IMR-90 (cell line): ENCODE data around the gene HLA-E. TPM values are rescaled to one million over a fixed set of nuclear protein-coding genes. Genes with fewer than 3 reads are reported as not detected.

Source experiments
- ATAC-seq: fragments of 200-7000 bp; cut with Tn5 transposase; 2 replicates; pipeline ENCODE4 v1.9.1; 2020; ENCODE audit warnings: low read depth, mild to moderate bottlenecking, moderate library complexity
- BruUV-seq: library from RNA; stranded (reverse); fragments of 400-500 nt; replicated peaks from 2 replicates; lab custom pipeline; 2021; lab: Mats Ljungman, UMichigan
- CTCF ChIA-PET: fragments of 300-600 bp; formaldehyde crosslinking; extraction: SDS; loops from one replicate; lab custom pipeline; 2021; ENCODE audit warnings: antibody characterized with exemption; lab: Yijun Ruan, JAX
- POLR2A ChIA-PET: fragments of 300-600 bp; sonication (Branson Sonifier 250); formaldehyde crosslinking; loops from one replicate; lab custom pipeline; 2022; ENCODE audit warnings: antibody characterized with exemption; ENCODE audit not compliant: unreplicated experiment; lab: Charles Lee
- DNase-seq: peaks from one replicate; pipeline ENCODE4 v3.0.0; 2013
- H2AFZ ChIP-seq: replicated peaks from 2 replicates; pipeline ENCODE3; 2013; ENCODE audit warnings: low read length, mild to moderate bottlenecking; ENCODE audit not compliant: poor library complexity
- H2AK5ac ChIP-seq: 2 replicates; pipeline ENCODE4 v1.6.1; 2013; ENCODE audit warnings: low read depth, low read length, inconsistent platforms
- H2AK9ac ChIP-seq: replicated peaks from 2 replicates; pipeline ENCODE3; 2013; ENCODE audit warnings: mild to moderate bottlenecking, low read depth, low read length, moderate library complexity; ENCODE audit not compliant: poor library complexity
- H2BK120ac ChIP-seq: 2 replicates; pipeline ENCODE4 v1.6.1; 2013; ENCODE audit warnings: low read depth, low read length, inconsistent platforms
- H2BK15ac ChIP-seq: 3 replicates; pipeline ENCODE4 v1.6.1; 2013; ENCODE audit warnings: low read depth, low read length, inconsistent platforms
- H2BK20ac ChIP-seq: 2 replicates; pipeline ENCODE4 v1.6.1; 2013; ENCODE audit warnings: low read depth, mild to moderate bottlenecking, inconsistent platforms, low read length, moderate library complexity
- H2BK5ac ChIP-seq: 2 replicates; pipeline ENCODE4 v1.6.1; 2013; ENCODE audit warnings: mild to moderate bottlenecking, low read depth, low read length, inconsistent platforms; ENCODE audit not compliant: poor library complexity, severe bottlenecking
- H3K14ac ChIP-seq: replicated peaks from 2 replicates; pipeline ENCODE4 v1.6.1; 2013; ENCODE audit warnings: low read depth, low read length, inconsistent platforms
- H3K18ac ChIP-seq: 2 replicates; pipeline ENCODE4 v1.6.1; 2013; ENCODE audit warnings: low read depth, low read length, control low read depth
- H3K23ac ChIP-seq: 2 replicates; pipeline ENCODE4 v1.6.1; 2013; ENCODE audit warnings: low read depth, low read length, inconsistent platforms
- H3K27ac ChIP-seq: 2 replicates; pipeline ENCODE4 v1.5.1; 2013; ENCODE audit warnings: mild to moderate bottlenecking, control low read depth, low read length; ENCODE audit not compliant: insufficient read depth
- H3K27me3 ChIP-seq: 2 replicates; pipeline ENCODE4 v1.6.1; 2013; ENCODE audit warnings: low read length; ENCODE audit not compliant: control insufficient read depth, insufficient read depth
- H3K36me3 ChIP-seq: 2 replicates; pipeline ENCODE4 v1.6.1; 2013; ENCODE audit warnings: low read length, mixed read lengths; ENCODE audit not compliant: control insufficient read depth, insufficient read depth
- H3K4ac ChIP-seq: 2 replicates; pipeline ENCODE4 v1.6.1; 2013; ENCODE audit warnings: low read depth, low read length, inconsistent platforms
- H3K4me1 ChIP-seq: 2 replicates; pipeline ENCODE4 v1.6.1; 2013; ENCODE audit warnings: low read length, mixed read lengths; ENCODE audit not compliant: control insufficient read depth, insufficient read depth
- H3K4me2 ChIP-seq: 2 replicates; pipeline ENCODE4 v1.6.1; 2013; ENCODE audit warnings: low read depth, mild to moderate bottlenecking, control low read depth, low read length, moderate library complexity
- H3K4me3 ChIP-seq: 2 replicates; pipeline ENCODE4 v1.5.1; 2013; ENCODE audit warnings: low read depth, mild to moderate bottlenecking, control low read depth, low read length, moderate library complexity; ENCODE audit not compliant: insufficient read depth
- H3K56ac ChIP-seq: 2 replicates; pipeline ENCODE4 v1.6.1; 2013; ENCODE audit warnings: low read length, inconsistent platforms; ENCODE audit not compliant: insufficient read depth; ENCODE audit errors: extremely low read depth
- H3K79me1 ChIP-seq, 2 experiments: 2 replicates each; pipeline ENCODE4 v1.6.1; 2013; ENCODE audit warnings: low read length in 2 of 2, inconsistent platforms in 1 of 2, low read depth in 1 of 2
- H3K9ac ChIP-seq: 2 replicates; pipeline ENCODE4 v1.6.1; 2013; ENCODE audit warnings: low read depth, low read length, control low read depth
- H3K9me1 ChIP-seq: 2 replicates; pipeline ENCODE4 v1.6.1; 2013; ENCODE audit warnings: low read length, inconsistent platforms; ENCODE audit not compliant: insufficient read depth
- H3K9me3 ChIP-seq: 2 replicates; pipeline ENCODE4 v1.6.1; 2013; ENCODE audit warnings: low read length; ENCODE audit not compliant: control insufficient read depth, insufficient read depth
- H4K20me1 ChIP-seq: 2 replicates; pipeline ENCODE4 v1.6.1; 2013; ENCODE audit warnings: low read length, inconsistent platforms; ENCODE audit not compliant: insufficient read depth
- H4K5ac ChIP-seq: 2 replicates; pipeline ENCODE4 v1.6.1; 2013; ENCODE audit warnings: mild to moderate bottlenecking, low read depth, low read length, control low read depth
- H4K8ac ChIP-seq, 2 experiments: 2 replicates each; pipeline ENCODE4 v1.6.1; 2013; ENCODE audit warnings: low read depth in 2 of 2, low read length in 2 of 2, control low read depth in 1 of 2, inconsistent platforms in 1 of 2
- H4K91ac ChIP-seq: 2 replicates; pipeline ENCODE4 v1.6.1; 2013; ENCODE audit warnings: low read depth, low read length, inconsistent platforms; ENCODE audit not compliant: insufficient read depth
- BHLHE40 ChIP-seq: fragments of 150-350 bp; IDR thresholded peaks from 2 replicates; pipeline ENCODE4 v1.6.1; 2016; ENCODE audit warnings: mild to moderate bottlenecking, low read depth, low read length
- CEBPB ChIP-seq: IDR thresholded peaks from 2 replicates; pipeline ENCODE4 v1.6.1; 2012; ENCODE audit warnings: low read depth, low read length, improper control_type of control experiment
- CHD1 ChIP-seq: IDR thresholded peaks from 2 replicates; pipeline ENCODE4 v1.6.1; 2012; ENCODE audit warnings: low read depth, low read length, improper control_type of control experiment
- CTCF ChIP-seq: conservative IDR thresholded peaks from 2 replicates; pipeline ENCODE4 v1.5.1; 2012; ENCODE audit warnings: mild to moderate bottlenecking, low read depth, low read length, improper control_type of control experiment
- ELK1 ChIP-seq: fragments of 150-350 bp; IDR thresholded peaks from 2 replicates; pipeline ENCODE4 v1.6.1; 2016; ENCODE audit warnings: low read depth, mild to moderate bottlenecking, low read length, moderate library complexity, borderline replicate concordance
- FOS ChIP-seq: fragments of 150-350 bp; IDR thresholded peaks from 2 replicates; pipeline ENCODE4 v1.6.1; 2016; ENCODE audit warnings: low read depth, low read length
- MAZ ChIP-seq: IDR thresholded peaks from 2 replicates; pipeline ENCODE4 v1.6.1; 2012; ENCODE audit warnings: low read depth, mild to moderate bottlenecking, low read length, improper control_type of control experiment, moderate library complexity, borderline replicate concordance
- MXI1 ChIP-seq: IDR thresholded peaks from 2 replicates; pipeline ENCODE4 v1.6.1; 2012; ENCODE audit warnings: low read depth, mild to moderate bottlenecking, low read length, moderate library complexity, borderline replicate concordance
- NFE2L2 ChIP-seq: fragments of 150-350 bp; IDR thresholded peaks from 2 replicates; pipeline ENCODE4 v1.6.1; 2016; ENCODE audit warnings: low read depth, mild to moderate bottlenecking, low read length
- RFX5 ChIP-seq: IDR thresholded peaks from 2 replicates; pipeline ENCODE4 v1.8.0; 2012; ENCODE audit warnings: low read depth, mild to moderate bottlenecking, low read length, moderate library complexity
- SMC3 ChIP-seq: fragments of 150-350 bp; IDR thresholded peaks from 2 replicates; pipeline ENCODE4 v1.6.1; 2016; ENCODE audit warnings: low read depth, mild to moderate bottlenecking, antibody characterized with exemption, low read length, moderate library complexity
- USF2 ChIP-seq: fragments of 150-350 bp; IDR thresholded peaks from 2 replicates; pipeline ENCODE4 v1.6.1; 2017; ENCODE audit warnings: mild to moderate bottlenecking, antibody characterized with exemption, low read length, low read depth
- WGBS, 2 experiments: methylation state at CpG; one replicate each; pipeline versions ENCODE4 v1.1.5 to v1.1.7; 2013; ENCODE audit warnings: missing lambda C conversion rate in 2 of 2; ENCODE audit not compliant: insufficient read length in 1 of 2; ENCODE audit errors: extremely low coverage in 2 of 2; 5-methylcytosine and 5-hydroxymethylcytosine counted together
- dilution Hi-C: fragments of 300-500 bp; cut with HindIII; formaldehyde crosslinking; loops from one replicate; pipeline ENCODE4 v1.14.3; 2018; ENCODE audit warnings: low sequenced_read_pairs; ENCODE audit not compliant: unreplicated experiment
- in situ Hi-C: fragments of 300-500 bp; cut with MboI; formaldehyde crosslinking; loops from 3 replicates; pipeline ENCODE4 v1.14.3; 2019; ENCODE audit warnings: low sequenced_read_pairs, inconsistent platforms, mixed read lengths
- intact Hi-C: fragments of 100-400 bp; cut with micrococcal nuclease; formaldehyde crosslinking; loops from 2 replicates; pipeline ENCODE4 v1.10.0; 2022
- polyA plus RNA-seq, 3 experiments: library from polyadenylated mRNA; depleted of rRNA; stranded (reverse); fragments of >200 nt; gene quantifications; 2 replicates each; pipeline ENCODE4 v1.2.3, GENCODE V29; 2012; ENCODE audit warnings: low replicate concordance in 1 of 3
- total RNA-seq: library from RNA; depleted of rRNA; stranded (reverse); fragments of >200 nt; gene quantifications from 2 replicates; pipeline ENCODE4 v1.2.3, GENCODE V29; 2012

HLA-E gene
- total and polyA plus RNA-seq, 2 of the 4 experiments (the other 2 are of a cell fraction) = 83.6 to 84.8 TPM

GRCh38 chr6:30500421-30501355, 11.4 kb downstream of the HLA-E start:
- Histone ChIP-seq H2AFZ (peak overlapping the region; percentile 91), H3K4me1 (peaks cover 9% of the 10 kb centered on the region), H3K27me3 (no peaks in the 10 kb centered on the region), H3K9me1 (0 out of 2 replicates have a peak, but pooled peaks cover 6% of the 10 kb centered on the region), H2BK120ac (peak overlapping the region; percentile 10; the same call in 1 of the 2 replicates), H2BK15ac (peak overlapping the region; percentile 76; the same call in 1 of the 3 replicates), H3K9me3 (no peaks in the 10 kb centered on the region), H3K9ac (no peak overlapping the region), H3K79me1 (no peaks in the 10 kb centered on the region), H4K91ac (no peak overlapping the region), H2AK5ac (0 out of 2 replicates have a peak overlapping the region, but pooled peaks have one; percentile 13), H3K4me3 (no peak overlapping the region), H3K36me3 (no peaks in the 10 kb centered on the region), H2BK20ac (peak overlapping the region; percentile 71; the same call in 1 of the 2 replicates), H4K5ac (0 out of 2 replicates have a peak overlapping the region, but pooled peaks have one; percentile 26), H4K8ac (peak overlapping the region; percentile 7 to 33; a peak in 1 of 4 replicates), H2BK5ac (peak overlapping the region; percentile 35), H3K27ac (no peak overlapping the region), H3K18ac (peak overlapping the region; percentile 61; the same call in 1 of the 2 replicates), H3K4ac (peak overlapping the region; percentile 16; the same call in 1 of the 2 replicates), H3K14ac (no peak overlapping the region; the same call in 1 of the 2 replicates), H3K56ac (no peak overlapping the region), H3K4me2 (peak overlapping the region; percentile 49; the same call in 1 of the 2 replicates), H4K20me1 (no peaks in the 10 kb centered on the region), H2AK9ac (peak overlapping the region; percentile 31), H3K23ac (no peak overlapping the region; the same call in 1 of the 2 replicates)
- ChIA-PET CTCF (interaction anchor here (0.6 to 1.4 kb wide), 5 partner anchors 16 to 378 kb away, joined by 3 to 7 read pairs (median 3); no protein-coding TSS in a partner anchor), POLR2A (interaction anchor here (0.6 kb wide), 1 partner anchor 47 kb away, joined by 3 read pairs; no protein-coding TSS in a partner anchor)
- ATAC-seq (peak; percentile 50), DNase-seq (peak; percentile 52)
- dilution Hi-C loops (no loop called here), intact Hi-C loops (no loop called here), in situ Hi-C loops (no loop called here)
- 50% methylated on average over 1 of the region's 10 CpGs; no CpG with 5 or more reads in 1 of the 2 experiments for WGBS, 2 experiments
- no TSS peak for BruUV-seq
- TF ChIP-seq RFX5 = no peak
- TF ChIP-seq FOS = no peak
- TF ChIP-seq SMC3 = no peak
- TF ChIP-seq USF2 = no peak
- no peak for TF ChIP-seq NFE2L2
- no peak for TF ChIP-seq CHD1
- TF ChIP-seq ELK1 = no peak
- no peak for TF ChIP-seq BHLHE40
- TF ChIP-seq MAZ = no peak
- no peak for TF ChIP-seq MXI1
- no peak for TF ChIP-seq CTCF
- TF ChIP-seq CEBPB = no peak
